Measurements from ENCODE around the gene SULT1E1.
A peak's percentile ranks its signal among the peaks of the same experiment; 100 is the strongest.

Gene SULT1E1, protein sequence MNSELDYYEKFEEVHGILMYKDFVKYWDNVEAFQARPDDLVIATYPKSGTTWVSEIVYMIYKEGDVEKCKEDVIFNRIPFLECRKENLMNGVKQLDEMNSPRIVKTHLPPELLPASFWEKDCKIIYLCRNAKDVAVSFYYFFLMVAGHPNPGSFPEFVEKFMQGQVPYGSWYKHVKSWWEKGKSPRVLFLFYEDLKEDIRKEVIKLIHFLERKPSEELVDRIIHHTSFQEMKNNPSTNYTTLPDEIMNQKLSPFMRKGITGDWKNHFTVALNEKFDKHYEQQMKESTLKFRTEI

GRCh38 chr4:69860052-69860451 is at the start of gene SULT1E1:
Gene SULT1E1, minus strand, starts transcription at chr4:69860145. Its CDS starts 2,501 bp downstream, at chr4:69857644.
- H3K4me3 ChIP-seq (ENCODE audit: control insufficient read depth, low read depth, low read length) = peak within 1 kb of the TSS; percentile 23
- DNase-seq (ENCODE audit: low read depth) = peak; percentile 70

DNA sequence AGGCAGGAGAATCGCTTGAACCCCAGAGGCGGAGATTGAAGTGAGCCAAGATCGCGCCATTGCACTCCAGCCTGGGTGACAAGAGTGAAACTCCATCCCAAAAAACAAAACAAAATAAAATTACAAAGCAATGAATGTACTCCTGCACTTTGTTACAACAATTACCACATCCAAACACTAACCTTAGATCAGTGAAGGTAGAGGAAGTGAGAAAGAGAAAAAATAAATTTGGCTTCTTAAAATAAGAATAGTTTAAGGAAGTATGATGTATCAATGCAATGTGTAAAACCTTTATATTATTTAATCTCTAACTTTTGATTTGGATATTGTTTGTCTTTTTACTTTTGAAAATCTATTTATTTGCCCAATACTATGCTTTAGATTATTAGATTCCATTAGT is 49.2 kb upstream of the SULT1E1 start:
- TF ChIP-seq, protein P1, sequence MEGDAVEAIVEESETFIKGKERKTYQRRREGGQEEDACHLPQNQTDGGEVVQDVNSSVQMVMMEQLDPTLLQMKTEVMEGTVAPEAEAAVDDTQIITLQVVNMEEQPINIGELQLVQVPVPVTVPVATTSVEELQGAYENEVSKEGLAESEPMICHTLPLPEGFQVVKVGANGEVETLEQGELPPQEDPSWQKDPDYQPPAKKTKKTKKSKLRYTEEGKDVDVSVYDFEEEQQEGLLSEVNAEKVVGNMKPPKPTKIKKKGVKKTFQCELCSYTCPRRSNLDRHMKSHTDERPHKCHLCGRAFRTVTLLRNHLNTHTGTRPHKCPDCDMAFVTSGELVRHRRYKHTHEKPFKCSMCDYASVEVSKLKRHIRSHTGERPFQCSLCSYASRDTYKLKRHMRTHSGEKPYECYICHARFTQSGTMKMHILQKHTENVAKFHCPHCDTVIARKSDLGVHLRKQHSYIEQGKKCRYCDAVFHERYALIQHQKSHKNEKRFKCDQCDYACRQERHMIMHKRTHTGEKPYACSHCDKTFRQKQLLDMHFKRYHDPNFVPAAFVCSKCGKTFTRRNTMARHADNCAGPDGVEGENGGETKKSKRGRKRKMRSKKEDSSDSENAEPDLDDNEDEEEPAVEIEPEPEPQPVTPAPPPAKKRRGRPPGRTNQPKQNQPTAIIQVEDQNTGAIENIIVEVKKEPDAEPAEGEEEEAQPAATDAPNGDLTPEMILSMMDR (conservative IDR thresholded peaks at IDR 0.05; ENCODE audit: control insufficient read depth, insufficient read depth, low read depth, low read length) = no peak
- no peak overlapping the region for H3K4me3 ChIP-seq (ENCODE audit: control insufficient read depth, low read depth, low read length)
- DNase-seq (ENCODE audit: low read depth) = no peak

More at GRCh38 chr4:69860052-69860451, at the start of gene SULT1E1:
- TF ChIP-seq, protein P1 (conservative IDR thresholded peaks at IDR 0.05; ENCODE audit: control insufficient read depth, insufficient read depth, low read depth, low read length) = no peak

DNA sequence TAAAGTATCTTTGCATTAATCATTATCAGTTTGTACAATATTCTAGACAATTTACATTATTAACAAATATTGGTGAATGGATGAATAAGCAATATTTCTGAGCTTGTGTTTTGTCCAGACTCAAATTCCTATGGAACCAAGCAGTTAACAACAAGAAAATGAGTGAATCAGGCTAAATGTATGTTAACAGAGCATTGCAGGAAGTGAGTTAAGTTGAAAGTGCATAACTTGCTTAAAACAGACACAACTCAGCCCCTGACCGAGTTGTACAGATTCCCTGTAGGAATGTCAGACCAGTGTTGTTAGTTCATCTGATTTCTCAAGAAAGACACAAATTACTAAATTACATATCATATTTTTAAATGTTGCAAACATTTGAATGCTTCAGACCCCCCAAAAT is 47.2 kb upstream of the SULT1E1 start:
- TF ChIP-seq, protein P1 (conservative IDR thresholded peaks at IDR 0.05; ENCODE audit: control insufficient read depth, insufficient read depth, low read depth, low read length) = no peak
- peak; percentile 24 for DNase-seq (ENCODE audit: low read depth)
- H3K4me3 ChIP-seq (ENCODE audit: control insufficient read depth, low read depth, low read length) = no peak overlapping the region

DNA sequence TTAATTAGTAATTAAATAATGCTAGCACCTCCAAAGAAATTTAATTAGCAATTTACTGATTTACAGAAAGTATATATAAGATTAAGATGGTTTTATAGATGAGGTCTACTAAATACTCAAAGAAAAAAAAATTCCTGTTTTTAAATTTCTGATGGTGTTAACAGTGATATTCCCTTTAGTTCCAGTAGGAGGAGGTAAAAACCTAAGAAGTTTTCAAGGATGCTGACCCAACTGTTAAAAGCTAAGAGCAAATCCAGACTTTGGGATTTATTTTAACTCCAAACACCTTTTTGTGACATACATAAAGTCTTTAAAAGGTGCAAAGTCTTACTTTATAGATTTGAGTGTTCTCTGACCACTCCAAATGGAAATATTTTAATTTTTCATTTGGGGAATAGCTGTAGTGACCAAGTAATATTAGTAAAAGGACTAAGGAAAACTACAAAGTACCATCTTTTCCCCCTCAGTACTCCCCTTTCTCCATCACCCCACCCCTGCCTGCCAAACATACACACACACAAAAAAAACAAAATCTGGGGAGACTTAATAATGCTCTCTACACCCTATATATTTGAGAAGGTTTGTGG is 36.7 kb upstream of the SULT1E1 start:
- TF ChIP-seq, protein P1 (conservative IDR thresholded peaks at IDR 0.05; ENCODE audit: control insufficient read depth, insufficient read depth, low read depth, low read length) = peak; percentile 51
- H3K4me3 ChIP-seq (ENCODE audit: control insufficient read depth, low read depth, low read length) = no peak overlapping the region

DNA sequence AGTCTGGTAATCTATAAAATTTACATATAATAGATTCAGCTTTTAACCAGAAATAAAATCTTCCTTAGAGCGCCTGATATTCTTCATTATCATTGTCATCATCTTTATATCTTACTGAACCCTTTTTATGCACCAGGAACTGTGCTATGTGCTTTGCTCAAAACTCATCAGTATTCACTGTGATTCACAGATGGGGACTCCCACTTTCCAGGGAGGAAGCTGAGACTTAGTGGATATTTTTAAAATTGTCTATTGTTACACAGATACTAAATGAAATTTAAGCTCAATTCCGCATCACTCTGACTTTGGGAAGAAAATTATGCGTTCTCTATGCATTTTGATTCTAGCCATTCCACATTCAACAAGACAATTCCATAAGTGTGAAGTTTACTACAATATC is 34.8 kb upstream of the SULT1E1 start:
- no peak for DNase-seq (ENCODE audit: low read depth)
- TF ChIP-seq, protein P1 (conservative IDR thresholded peaks at IDR 0.05; ENCODE audit: control insufficient read depth, insufficient read depth, low read depth, low read length) = no peak
- H3K4me3 ChIP-seq (ENCODE audit: control insufficient read depth, low read depth, low read length) = no peak overlapping the region

More for the DNA sequence above, 36.7 kb upstream of the SULT1E1 start:
- DNase-seq (ENCODE audit: low read depth) = peak; percentile 26

GRCh38 chr4:69894186-69894585 is 34.2 kb upstream of the SULT1E1 start:
- TF ChIP-seq, protein P1 (conservative IDR thresholded peaks at IDR 0.05; ENCODE audit: control insufficient read depth, insufficient read depth, low read depth, low read length) = no peak
- no peak for DNase-seq (ENCODE audit: low read depth)
- no peak overlapping the region for H3K4me3 ChIP-seq (ENCODE audit: control insufficient read depth, low read depth, low read length)
